Vagina (tissue), 2 donors: ENCODE results near the gene GPR62. TPM values are rescaled to one million over a fixed set of nuclear protein-coding genes. Genes with fewer than 3 reads are reported as not detected.

ENCODE experiments used
- DNase-seq, 2 donors: peaks; one replicate each; pipeline ENCODE4 v3.0.0-alpha.2; 2017; ENCODE audit errors: extremely low spot score in 2 of 2
- H3K27ac ChIP-seq: fragments of 200-600 bp; sonication (generic); one replicate; pipeline ENCODE4 v1.5.1; 2019
- H3K27me3 ChIP-seq: fragments of 200-600 bp; sonication (generic); one replicate; pipeline ENCODE4 v1.5.1; 2019
- H3K36me3 ChIP-seq, 2 donors: fragments of 200-600 bp; sonication (generic); one replicate each; pipeline ENCODE4 v1.5.1; 2017 to 2019
- H3K4me1 ChIP-seq: fragments of 200-600 bp; sonication (generic); one replicate; pipeline ENCODE4 v1.5.1; 2019
- H3K4me3 ChIP-seq, 2 donors: fragments of 200-600 bp; sonication (generic); 1 replicate in 1 of 2; 2 replicates in 1 of 2; pipeline ENCODE4 v1.5.1; 2016 to 2019
- H3K9me3 ChIP-seq: fragments of 200-600 bp; sonication (generic); one replicate; pipeline ENCODE4 v1.5.1; 2019
- POLR2A ChIP-seq, 2 donors: fragments of 450-650 bp; IDR thresholded peaks; one replicate each; pipeline ENCODE4 v1.6.1; 2017; ENCODE audit warnings: antibody characterized with exemption in 2 of 2, mild to moderate bottlenecking in 2 of 2, moderate library complexity in 2 of 2
- POLR2AphosphoS5 ChIP-seq, 2 donors: sonication (generic); formaldehyde crosslinking; IDR thresholded peaks; one replicate each; pipeline ENCODE4 v1.9.0; 2017; ENCODE audit warnings: antibody characterized with exemption in 2 of 2, mild to moderate bottlenecking in 2 of 2, low read depth in 1 of 2; ENCODE audit not compliant: insufficient read depth in 1 of 2
- intact Hi-C: fragments of 100-400 bp; cut with DNase I; formaldehyde crosslinking; loops from one replicate; pipeline ENCODE4 v1.15.1; 2023
- total RNA-seq: library from RNA; depleted of rRNA; stranded (reverse); fragments of >200 nt; gene quantifications from one replicate; pipeline ENCODE4 v1.2.3, GENCODE V29; 2016
- TF ChIP-seq, protein P1 (sequence below), 3 experiments: fragments of 450-650 bp in 2 of 3; fragments of 200-600 bp in 1 of 3; sonication (generic) in 1 of 3; IDR thresholded peaks; one replicate each; pipeline ENCODE4 v1.5.1; 2017 to 2019; ENCODE audit warnings: antibody characterized with exemption in 3 of 3, mild to moderate bottlenecking in 2 of 3, moderate library complexity in 2 of 3

GPR62 gene
- total RNA-seq, 1 donor from 2014 or later = not detected

DNA sequence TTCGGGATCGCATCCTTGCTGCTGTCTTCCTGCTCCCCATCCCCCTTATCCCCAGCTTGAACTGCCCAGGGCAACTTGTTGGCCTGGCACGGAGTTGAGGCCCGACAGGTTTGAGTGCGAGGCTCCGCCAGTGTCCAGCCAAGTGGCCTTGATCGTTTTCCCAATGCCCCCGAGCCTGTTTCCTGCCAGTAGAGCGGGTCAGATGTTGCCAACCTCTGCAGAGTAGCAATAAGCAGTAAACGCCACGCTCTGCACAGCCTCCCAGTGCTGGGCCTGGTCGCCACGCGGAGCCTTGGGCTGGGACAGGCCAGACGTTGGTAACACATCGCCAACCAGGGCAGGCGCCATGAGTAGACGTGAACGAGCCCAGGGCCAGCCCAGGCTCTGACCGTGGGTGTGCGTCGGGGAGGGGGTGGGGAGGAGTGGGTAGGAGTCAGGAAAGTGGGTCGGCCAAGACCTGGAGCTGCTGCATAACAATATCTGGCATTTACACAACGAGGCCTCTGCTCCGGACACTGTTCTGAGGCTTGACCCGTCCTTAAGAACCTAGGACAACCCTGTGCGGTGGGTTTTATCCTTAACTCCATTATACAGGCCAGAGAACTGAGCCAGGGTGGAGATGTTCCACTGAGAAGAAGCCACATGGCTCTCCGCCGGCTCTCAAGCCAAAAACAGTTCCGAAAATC is 19.2 kb downstream of the GPR62 start:
- Histone ChIP-seq H3K4me3 (peak overlapping the region; percentile 61 to 81), H3K27me3 (no peaks in the 10 kb centered on the region), H3K36me3 (no peaks in the 10 kb centered on the region), H3K9me3 (no peaks in the 10 kb centered on the region), H3K27ac (peak overlapping the region; percentile 94), H3K4me1 (peaks cover 30% of the 10 kb centered on the region)
- TF ChIP-seq, protein P1, sequence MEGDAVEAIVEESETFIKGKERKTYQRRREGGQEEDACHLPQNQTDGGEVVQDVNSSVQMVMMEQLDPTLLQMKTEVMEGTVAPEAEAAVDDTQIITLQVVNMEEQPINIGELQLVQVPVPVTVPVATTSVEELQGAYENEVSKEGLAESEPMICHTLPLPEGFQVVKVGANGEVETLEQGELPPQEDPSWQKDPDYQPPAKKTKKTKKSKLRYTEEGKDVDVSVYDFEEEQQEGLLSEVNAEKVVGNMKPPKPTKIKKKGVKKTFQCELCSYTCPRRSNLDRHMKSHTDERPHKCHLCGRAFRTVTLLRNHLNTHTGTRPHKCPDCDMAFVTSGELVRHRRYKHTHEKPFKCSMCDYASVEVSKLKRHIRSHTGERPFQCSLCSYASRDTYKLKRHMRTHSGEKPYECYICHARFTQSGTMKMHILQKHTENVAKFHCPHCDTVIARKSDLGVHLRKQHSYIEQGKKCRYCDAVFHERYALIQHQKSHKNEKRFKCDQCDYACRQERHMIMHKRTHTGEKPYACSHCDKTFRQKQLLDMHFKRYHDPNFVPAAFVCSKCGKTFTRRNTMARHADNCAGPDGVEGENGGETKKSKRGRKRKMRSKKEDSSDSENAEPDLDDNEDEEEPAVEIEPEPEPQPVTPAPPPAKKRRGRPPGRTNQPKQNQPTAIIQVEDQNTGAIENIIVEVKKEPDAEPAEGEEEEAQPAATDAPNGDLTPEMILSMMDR (IDR thresholded peaks at IDR 0.05) = peak in 1 of 3 experiments; percentile 49
- no peak for TF ChIP-seq POLR2AphosphoS5 (IDR thresholded peaks at IDR 0.05; ENCODE audit: insufficient read depth in 1 of 2, low read depth in 1 of 2)
- intact Hi-C loops = loop anchor here (2.0 kb wide), 1 partner anchor 34 kb away; the partner anchor contains the start of gene RRP9
- DNase-seq = no peak

DNA sequence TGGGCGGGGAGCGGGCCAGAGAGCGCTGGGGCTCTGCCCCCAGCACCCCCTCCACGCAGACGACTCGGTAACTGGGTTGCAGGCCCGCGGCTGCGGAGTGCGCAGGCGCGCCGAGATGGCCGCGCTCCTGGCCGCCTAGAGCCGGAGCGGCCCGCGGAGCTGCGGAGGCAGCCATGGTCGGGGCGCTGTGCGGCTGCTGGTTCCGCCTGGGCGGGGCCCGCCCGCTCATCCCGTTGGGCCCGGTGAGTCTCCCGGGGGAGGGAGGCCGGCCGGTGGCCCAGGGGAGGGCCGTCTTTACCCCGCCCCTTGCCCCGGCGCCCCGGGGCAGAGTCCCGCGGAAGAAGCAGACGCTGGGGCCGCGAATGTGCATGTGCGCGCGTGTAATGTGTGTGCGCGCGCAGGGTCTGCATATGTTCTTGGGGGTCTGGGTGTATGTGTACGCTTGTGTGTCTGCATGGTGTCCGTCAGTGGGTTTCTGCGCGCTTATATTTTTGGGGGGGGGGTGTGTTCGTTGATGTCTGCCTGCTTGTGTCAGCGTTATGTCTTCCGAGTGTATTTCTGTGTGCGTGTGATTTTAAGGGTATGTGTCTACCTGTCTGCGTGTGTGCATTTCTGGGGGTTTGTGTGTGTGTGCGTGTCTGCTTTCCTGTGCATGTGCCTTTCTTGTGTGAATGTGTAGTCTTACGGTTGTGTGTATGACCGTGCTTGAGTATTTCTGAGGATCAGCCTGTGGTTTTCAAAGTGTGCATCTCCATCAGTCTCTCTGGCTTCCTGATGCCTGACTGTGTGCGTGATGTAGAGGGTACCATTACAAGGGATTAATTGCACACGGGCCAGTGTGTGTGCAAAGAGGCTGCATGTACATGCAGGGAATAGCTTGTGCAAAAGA is 20.0 kb downstream of the GPR62 start, which contains the start of gene ABHD14A:
TSS of gene ABHD14A (plus strand) at position 102 of the 889 bp plus-strand sequence. CDS start at position 174, 72 bp downstream.
- no peaks in the 10 kb centered on the region for H3K27me3 ChIP-seq
- H3K36me3 ChIP-seq = no peaks in the 10 kb centered on the region
- H3K27ac ChIP-seq = peak within 1 kb of the TSS; percentile 94
- peak in 1 of 2 donors; percentile 11 for TF ChIP-seq POLR2AphosphoS5 (IDR thresholded peaks at IDR 0.05; ENCODE audit: insufficient read depth in 1 of 2, low read depth in 1 of 2)
- TF ChIP-seq POLR2A (IDR thresholded peaks at IDR 0.05) = peak in 1 of 2 donors; percentile 42
- TF ChIP-seq, protein P1 (IDR thresholded peaks at IDR 0.05) = no peak
- H3K4me1 ChIP-seq = peaks cover 30% of the 10 kb centered on the region
- intact Hi-C loops = loop anchor here (2.0 kb wide), 1 partner anchor 34 kb away; the partner anchor contains the start of gene RRP9
- DNase-seq = no peak
- no peaks in the 10 kb centered on the region for H3K9me3 ChIP-seq
- H3K4me3 ChIP-seq = peak within 1 kb of the TSS; percentile 61 to 81

DNA sequence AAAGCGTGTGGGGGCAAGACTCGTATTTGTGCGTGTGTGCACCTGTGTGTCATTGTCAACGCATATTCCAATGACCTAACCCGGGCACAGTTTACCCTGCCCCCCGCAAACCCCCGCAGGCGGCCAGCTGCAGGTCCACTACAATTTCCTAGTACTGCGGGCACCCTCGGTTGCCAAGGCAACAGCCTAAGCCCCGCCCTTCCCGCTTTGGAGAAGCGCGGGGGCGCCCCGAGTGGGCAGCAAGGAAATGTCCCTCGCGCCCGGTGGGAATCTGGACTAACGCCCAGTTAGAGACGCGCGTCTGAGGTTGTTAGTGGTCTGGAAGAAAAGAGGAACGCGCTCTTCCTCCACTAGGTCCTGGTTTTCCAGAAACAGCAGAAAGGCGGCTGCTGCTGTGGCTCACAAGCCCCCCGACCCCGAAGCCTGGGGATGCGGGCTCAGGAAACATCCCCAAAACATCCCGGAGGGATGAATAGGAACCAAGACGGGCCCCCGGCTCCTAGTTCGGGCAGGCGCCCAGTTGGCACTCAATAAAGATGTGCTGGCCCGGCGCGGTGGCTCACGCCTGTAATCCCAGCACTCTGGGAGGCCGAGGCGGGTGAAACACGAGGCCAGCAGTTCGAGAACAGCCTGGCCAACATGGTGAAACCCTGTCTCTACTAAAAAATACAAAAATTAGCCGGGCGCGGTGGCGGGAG is 20.8 kb downstream of the GPR62 start:
- Histone ChIP-seq H3K27me3 (no peaks in the 10 kb centered on the region), H3K36me3 (no peaks in the 10 kb centered on the region), H3K4me1 (peaks cover 30% of the 10 kb centered on the region), H3K4me3 (peak overlapping the region; percentile 61 to 81), H3K27ac (peak overlapping the region; percentile 94), H3K9me3 (no peaks in the 10 kb centered on the region)
- DNase-seq = no peak
- no peak for TF ChIP-seq POLR2A (IDR thresholded peaks at IDR 0.05)
- TF ChIP-seq, protein P1 (IDR thresholded peaks at IDR 0.05) = no peak
- TF ChIP-seq POLR2AphosphoS5 (IDR thresholded peaks at IDR 0.05; ENCODE audit: insufficient read depth in 1 of 2, low read depth in 1 of 2) = peak in 1 of 2 donors; percentile 19
- intact Hi-C loops = loop anchor here (2.0 kb wide), 1 partner anchor 35 kb away; the partner anchor contains the start of gene RRP9

DNA sequence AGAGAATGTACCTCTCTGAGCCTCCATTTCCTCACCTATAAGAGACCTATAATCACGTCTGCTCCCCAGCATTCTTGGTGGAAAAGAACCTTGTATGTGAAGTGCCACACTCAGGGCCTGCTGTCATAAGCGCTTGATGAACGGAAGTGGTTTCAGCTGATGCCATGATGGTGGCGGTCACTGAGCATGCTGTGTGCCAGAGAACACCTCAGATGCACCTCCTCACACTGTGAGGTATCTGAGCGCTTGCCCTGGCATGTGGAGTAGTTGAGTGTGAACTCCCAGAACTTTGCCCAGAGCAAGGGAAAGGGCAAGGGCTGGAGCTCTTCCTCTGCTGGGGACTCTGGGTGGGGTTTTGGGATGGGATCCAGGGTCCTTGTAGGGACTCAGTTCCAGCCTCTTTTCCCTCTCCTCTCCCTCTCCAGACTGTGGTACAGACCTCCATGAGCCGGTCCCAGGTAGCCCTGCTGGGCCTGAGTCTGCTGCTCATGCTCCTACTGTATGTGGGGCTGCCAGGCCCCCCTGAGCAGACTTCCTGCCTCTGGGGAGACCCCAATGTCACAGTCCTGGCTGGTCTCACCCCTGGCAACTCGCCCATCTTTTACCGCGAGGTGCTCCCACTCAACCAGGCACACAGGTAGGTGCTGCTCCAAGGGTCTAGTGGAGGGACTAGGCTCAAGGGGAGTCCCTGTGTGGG is 22.4 kb downstream of the GPR62 start:
- Histone ChIP-seq H3K27me3 (no peaks in the 10 kb centered on the region), H3K36me3 (no peaks in the 10 kb centered on the region), H3K27ac (no peak overlapping the region), H3K9me3 (no peaks in the 10 kb centered on the region), H3K4me3 (no peak overlapping the region), H3K4me1 (peaks cover 42% of the 10 kb centered on the region)
- no peak for DNase-seq
- intact Hi-C loops = no loop called here
- TF ChIP-seq POLR2A (IDR thresholded peaks at IDR 0.05) (no peak), POLR2AphosphoS5 (IDR thresholded peaks at IDR 0.05; ENCODE audit: insufficient read depth in 1 of 2, low read depth in 1 of 2) (no peak)
